Body of pancreas (tissue), 4 donors: ENCODE measurements around the gene MEX3B.

Experiments
- CTCF ChIP-seq, 7 experiments: fragments of 450-650 bp in 4 of 7; fragments of 200-600 bp in 3 of 7; sonication (generic) in 3 of 7; IDR thresholded peaks; one replicate each; pipeline ENCODE4 v1.5.1; 2016 to 2019; ENCODE audit warnings: antibody characterized with exemption in 7 of 7
- POLR2A ChIP-seq, 3 donors: fragments of 450-650 bp; IDR thresholded peaks; one replicate each; pipeline ENCODE4 v1.6.1; 2016; ENCODE audit warnings: antibody characterized with exemption in 3 of 3, mild to moderate bottlenecking in 2 of 3

GRCh38 chr15:82040390-82040789 lies 5.4 kb downstream of the MEX3B start:
- TF ChIP-seq CTCF (IDR thresholded peaks at IDR 0.05) (no peak), POLR2A (IDR thresholded peaks at IDR 0.05) (no peak)
